ENCODE data around the gene SBF1.

Gene SBF1

GRCh38 chr22:50490531-50491308 is 15.9 kb upstream of the SBF1 start:
- TF ChIP-seq CTCF (conservative IDR thresholded peaks at IDR 0.05; ENCODE audit: low read length) (no peak), EZH2phosphoT487 (IDR thresholded peaks at IDR 0.05; ENCODE audit: borderline replicate concordance) (no peak)
- no peak overlapping the region; the same call in 1 of the 2 replicates for H2AFZ ChIP-seq (ENCODE audit: low read length)
- no peaks in the 10 kb centered on the region for H3K4me1 ChIP-seq (ENCODE audit: insufficient read depth, low read length, poor library complexity, severe bottlenecking)
- H3K4me3 ChIP-seq (ENCODE audit: low read length, poor library complexity, severe bottlenecking): no peak overlapping the region
- H3K4me2 ChIP-seq (ENCODE audit: low read depth, low read length, poor library complexity, severe bottlenecking): no peak overlapping the region
- no peaks in the 10 kb centered on the region for H3F3A ChIP-seq (ENCODE audit: low read depth)
- H3K9me3 ChIP-seq (ENCODE audit: insufficient read depth, low read depth, low read length): no peaks in the 10 kb centered on the region
- no peaks in the 10 kb centered on the region for H3K9me2 ChIP-seq (replicated peaks; ENCODE audit: low read depth, low read length)
- H4K20me1 ChIP-seq (ENCODE audit: insufficient read depth, low read length, poor library complexity, severe bottlenecking): no peaks in the 10 kb centered on the region
- no peaks in the 10 kb centered on the region for H3K79me2 ChIP-seq (ENCODE audit: insufficient read depth, low read length)
- H3K27me3 ChIP-seq (ENCODE audit: insufficient read depth, low read length, poor library complexity, severe bottlenecking): no peaks in the 10 kb centered on the region
- H3K36me3 ChIP-seq (ENCODE audit: insufficient read depth, low read length): no peaks in the 10 kb centered on the region
- H3K9ac ChIP-seq (ENCODE audit: low read depth, low read length, poor library complexity, severe bottlenecking): no peak overlapping the region

- no peak overlapping the region for H3K4me2 ChIP-seq (ENCODE audit: low read depth, low read length, poor library complexity, severe bottlenecking)
- no peak overlapping the region for H3K4me3 ChIP-seq (ENCODE audit: low read length, poor library complexity, severe bottlenecking)
- TF ChIP-seq CTCF (conservative IDR thresholded peaks at IDR 0.05; ENCODE audit: low read length) (no peak), EZH2phosphoT487 (IDR thresholded peaks at IDR 0.05; ENCODE audit: borderline replicate concordance) (no peak)
- no peaks in the 10 kb centered on the region for H3K9me3 ChIP-seq (ENCODE audit: insufficient read depth, low read depth, low read length)
- no peak overlapping the region for H3K9ac ChIP-seq (ENCODE audit: low read depth, low read length, poor library complexity, severe bottlenecking)
- no peak overlapping the region for H2AFZ ChIP-seq (ENCODE audit: low read length)
- H3K27me3 ChIP-seq (ENCODE audit: insufficient read depth, low read length, poor library complexity, severe bottlenecking): no peaks in the 10 kb centered on the region
- H3K79me2 ChIP-seq (ENCODE audit: insufficient read depth, low read length): no peaks in the 10 kb centered on the region
- H3F3A ChIP-seq (ENCODE audit: low read depth): no peaks in the 10 kb centered on the region
- H4K20me1 ChIP-seq (ENCODE audit: insufficient read depth, low read length, poor library complexity, severe bottlenecking): no peaks in the 10 kb centered on the region
- peaks cover 3% of the 10 kb centered on the region for H3K4me1 ChIP-seq (ENCODE audit: insufficient read depth, low read length, poor library complexity, severe bottlenecking)
- no peaks in the 10 kb centered on the region for H3K36me3 ChIP-seq (ENCODE audit: insufficient read depth, low read length)
- H3K9me2 ChIP-seq (replicated peaks; ENCODE audit: low read depth, low read length): no peaks in the 10 kb centered on the region
These were observed 14.8 kb upstream of the SBF1 start for GRCh38 chr22:50489363-50490243.

GRCh38 chr22:50488886-50489285 is 14.1 kb upstream of the SBF1 start:
- Histone ChIP-seq H3K9me2 (replicated peaks; ENCODE audit: low read depth, low read length) (no peaks in the 10 kb centered on the region), H4K20me1 (ENCODE audit: insufficient read depth, low read length, poor library complexity, severe bottlenecking) (no peaks in the 10 kb centered on the region), H3K9ac (ENCODE audit: low read depth, low read length, poor library complexity, severe bottlenecking) (no peak overlapping the region), H3K36me3 (ENCODE audit: insufficient read depth, low read length) (no peaks in the 10 kb centered on the region), H3K27me3 (ENCODE audit: insufficient read depth, low read length, poor library complexity, severe bottlenecking) (no peaks in the 10 kb centered on the region), H3K4me3 (ENCODE audit: low read length, poor library complexity, severe bottlenecking) (no peak overlapping the region), H3K4me2 (ENCODE audit: low read depth, low read length, poor library complexity, severe bottlenecking) (no peak overlapping the region), H3K9me3 (ENCODE audit: insufficient read depth, low read depth, low read length) (no peaks in the 10 kb centered on the region), H2AFZ (ENCODE audit: low read length) (no peak overlapping the region), H3K79me2 (ENCODE audit: insufficient read depth, low read length) (no peaks in the 10 kb centered on the region), H3K4me1 (ENCODE audit: insufficient read depth, low read length, poor library complexity, severe bottlenecking) (peaks cover 3% of the 10 kb centered on the region), H3F3A (ENCODE audit: low read depth) (no peaks in the 10 kb centered on the region)
- TF ChIP-seq EZH2phosphoT487 (IDR thresholded peaks at IDR 0.05; ENCODE audit: borderline replicate concordance) (no peak), CTCF (conservative IDR thresholded peaks at IDR 0.05; ENCODE audit: low read length) (no peak)

Data from Loucy (cell line).